ENCODE measurements around the gene CALHM5. TPM values are rescaled to one million over a fixed set of nuclear protein-coding genes. Genes with fewer than 3 reads are reported as not detected.

CALHM5 gene
- total RNA-seq, 1 experiment from 2014 or later = 1.1 TPM

- CTCF ChIA-PET = no interaction called here
- intact Hi-C loops (cut with micrococcal nuclease; ENCODE audit: unreplicated experiment) = no loop called here
- Histone ChIP-seq H3K4me1 (no peaks in the 10 kb centered on the region), H3K4me3 (ENCODE audit: low read depth, low read length) (no peak overlapping the region), H3K9me3 (no peaks in the 10 kb centered on the region), H3K36me3 (ENCODE audit: control insufficient read depth, insufficient read depth, low read length) (no peaks in the 10 kb centered on the region), H3K27me3 (replicated peaks; ENCODE audit: control insufficient read depth, insufficient read depth, low read length) (no peaks in the 10 kb centered on the region)
- TF ChIP-seq CTCF (IDR thresholded peaks at IDR 0.05; ENCODE audit: insufficient read depth in 1 of 2, low read depth in 1 of 2, low read length in 1 of 2, severe bottlenecking in 1 of 2, unreplicated experiment in 1 of 2) = no peak
- Mint-ChIP-seq H3K4me1 (ENCODE audit: low read depth, unreplicated experiment) (peaks cover 7% of the 10 kb centered on the region), H3K4me3 (ENCODE audit: unreplicated experiment) (no peak overlapping the region), H3K9me3 (ENCODE audit: unreplicated experiment) (no peaks in the 10 kb centered on the region), H3K27me3 (ENCODE audit: insufficient read depth, unreplicated experiment) (peaks cover 10% of the 10 kb centered on the region), H3K27ac (ENCODE audit: unreplicated experiment) (no peak overlapping the region), H3K36me3 (ENCODE audit: insufficient read depth, unreplicated experiment) (no peaks in the 10 kb centered on the region)
- POLR2A ChIA-PET = no interaction called here
- no peak for DNase-seq
- BruUV-seq (replicated peaks) = no TSS peak
Measured at GRCh38 chr6:116475141-116475540, 36.3 kb upstream of the CALHM5 start.

- H3K27me3 Mint-ChIP-seq (ENCODE audit: insufficient read depth, unreplicated experiment) = peaks cover 10% of the 10 kb centered on the region
- CTCF ChIA-PET = no interaction called here
- Histone ChIP-seq H3K36me3 (ENCODE audit: control insufficient read depth, insufficient read depth, low read length) (no peaks in the 10 kb centered on the region), H3K4me3 (ENCODE audit: low read depth, low read length) (no peak overlapping the region), H3K4me1 (no peaks in the 10 kb centered on the region), H3K27me3 (replicated peaks; ENCODE audit: control insufficient read depth, insufficient read depth, low read length) (no peaks in the 10 kb centered on the region), H3K9me3 (no peaks in the 10 kb centered on the region)
- no TSS peak for BruUV-seq (replicated peaks)
- peaks cover 7% of the 10 kb centered on the region for H3K4me1 Mint-ChIP-seq (ENCODE audit: low read depth, unreplicated experiment)
- H3K36me3 Mint-ChIP-seq (ENCODE audit: insufficient read depth, unreplicated experiment) = no peaks in the 10 kb centered on the region
- DNase-seq = no peak
- no peak for TF ChIP-seq CTCF (IDR thresholded peaks at IDR 0.05; ENCODE audit: insufficient read depth in 1 of 2, low read depth in 1 of 2, low read length in 1 of 2, severe bottlenecking in 1 of 2, unreplicated experiment in 1 of 2)
- intact Hi-C loops (cut with micrococcal nuclease; ENCODE audit: unreplicated experiment) = no loop called here
- H3K4me3 Mint-ChIP-seq (ENCODE audit: unreplicated experiment) = no peak overlapping the region
- no peak overlapping the region for H3K27ac Mint-ChIP-seq (ENCODE audit: unreplicated experiment)
- no peaks in the 10 kb centered on the region for H3K9me3 Mint-ChIP-seq (ENCODE audit: unreplicated experiment)
- POLR2A ChIA-PET = no interaction called here
Measured at GRCh38 chr6:116476002-116476678, 35.3 kb upstream of the CALHM5 start.

GRCh38 chr6:116482780-116483179 is 28.7 kb upstream of the CALHM5 start:
- Mint-ChIP-seq H3K9me3 (ENCODE audit: unreplicated experiment) (no peaks in the 10 kb centered on the region), H3K4me3 (ENCODE audit: unreplicated experiment) (no peak overlapping the region), H3K27ac (ENCODE audit: unreplicated experiment) (no peak overlapping the region), H3K27me3 (ENCODE audit: insufficient read depth, unreplicated experiment) (peaks cover 14% of the 10 kb centered on the region), H3K36me3 (ENCODE audit: insufficient read depth, unreplicated experiment) (no peaks in the 10 kb centered on the region), H3K4me1 (ENCODE audit: low read depth, unreplicated experiment) (no peaks in the 10 kb centered on the region)
- ChIA-PET CTCF (no interaction called here), POLR2A (no interaction called here)
- BruUV-seq (replicated peaks) = no TSS peak
- Histone ChIP-seq H3K4me3 (ENCODE audit: low read depth, low read length) (no peak overlapping the region), H3K9me3 (no peaks in the 10 kb centered on the region), H3K27me3 (replicated peaks; ENCODE audit: control insufficient read depth, insufficient read depth, low read length) (no peaks in the 10 kb centered on the region), H3K36me3 (ENCODE audit: control insufficient read depth, insufficient read depth, low read length) (no peaks in the 10 kb centered on the region), H3K4me1 (no peaks in the 10 kb centered on the region)
- intact Hi-C loops (cut with micrococcal nuclease; ENCODE audit: unreplicated experiment) = no loop called here
- DNase-seq = no peak
- TF ChIP-seq CTCF (IDR thresholded peaks at IDR 0.05; ENCODE audit: insufficient read depth in 1 of 2, low read depth in 1 of 2, low read length in 1 of 2, severe bottlenecking in 1 of 2, unreplicated experiment in 1 of 2) = no peak
